Measurements from ENCODE around the gene SLC12A7.

- no peak for TF ChIP-seq CTCF (conservative IDR thresholded peaks at IDR 0.05 in 1 of 2, IDR thresholded peaks at IDR 0.05 in 1 of 2; ENCODE audit: extremely low read depth in 1 of 2, insufficient read depth in 1 of 2, low read depth in 1 of 2, low read length in 2 of 2)
- no peak for TF ChIP-seq EZH2 (IDR thresholded peaks at IDR 0.05; ENCODE audit: borderline replicate concordance, low read length)
Measured at GRCh38 chr5:1017056-1017455, 94.8 kb downstream of the SLC12A7 start.

All from mammary epithelial cell (primary cell).